KG1 (cell line): Measurements from ENCODE around the gene TSSC4.

Experiments used
- DNase-seq: peaks from one replicate; lab custom pipeline; 2025; lab: John Stamatoyannopoulos, UW

Gene TSSC4

DNA sequence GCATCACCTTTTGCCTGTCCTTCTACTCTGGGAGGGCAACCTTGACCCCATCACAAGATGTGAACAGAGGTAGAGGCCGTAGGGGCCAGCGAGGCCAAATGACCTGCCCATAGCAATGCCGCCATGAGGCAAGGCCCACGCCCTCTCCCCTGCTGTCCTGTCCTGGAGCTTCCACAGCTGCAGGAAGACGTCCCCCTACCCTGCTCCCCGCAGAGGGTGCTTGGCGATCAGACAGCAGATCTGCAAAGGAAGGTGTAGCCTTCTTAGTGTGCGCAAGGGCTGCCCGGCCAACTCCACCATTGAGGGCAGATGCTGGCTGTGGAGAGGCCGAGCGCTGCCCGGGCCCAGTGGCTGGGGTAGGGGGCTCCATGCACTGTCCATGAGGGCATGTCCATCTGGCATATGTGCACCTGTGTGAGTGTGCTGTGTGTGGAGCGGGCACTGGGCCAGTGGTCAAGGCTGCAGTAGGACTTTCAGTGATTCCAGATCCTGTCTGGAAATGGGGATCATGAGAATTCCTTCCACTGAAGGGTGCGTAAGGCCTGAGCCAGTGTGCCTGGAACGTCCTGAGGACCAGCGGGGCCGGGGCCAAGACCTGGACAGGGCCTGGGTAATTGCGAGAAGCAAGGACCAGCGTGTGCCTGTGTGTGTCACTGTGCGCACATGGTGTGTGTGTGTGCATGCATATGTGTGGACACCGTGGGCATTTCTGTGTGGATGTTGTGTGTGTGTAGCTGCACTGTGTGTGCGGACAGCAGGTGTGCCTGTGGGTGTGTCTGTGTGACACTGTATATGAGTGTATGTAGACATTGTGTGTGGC is 32.8 kb downstream of the TSSC4 start:
- DNase-seq: no peak

DNA sequence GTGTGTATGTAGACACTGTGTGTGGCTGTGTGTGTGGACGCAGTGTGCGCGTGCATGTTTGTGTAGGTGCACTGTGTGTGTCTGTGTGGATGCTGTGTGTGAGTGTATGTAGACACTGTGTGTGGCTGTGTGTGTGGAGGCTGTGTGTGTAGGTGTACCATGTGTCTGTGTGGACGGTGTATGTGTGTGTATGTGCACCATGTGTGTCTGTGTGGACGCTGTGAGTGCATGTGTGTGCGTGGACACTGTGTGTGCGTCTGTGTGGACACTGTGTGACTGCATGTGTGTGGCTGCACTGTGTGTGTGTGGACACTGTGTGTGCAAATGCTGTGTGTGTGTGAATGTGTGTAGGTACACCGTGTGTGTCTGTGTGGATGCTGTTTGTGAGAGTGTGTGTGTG is 33.5 kb downstream of the TSSC4 start:
- DNase-seq: no peak

DNA sequence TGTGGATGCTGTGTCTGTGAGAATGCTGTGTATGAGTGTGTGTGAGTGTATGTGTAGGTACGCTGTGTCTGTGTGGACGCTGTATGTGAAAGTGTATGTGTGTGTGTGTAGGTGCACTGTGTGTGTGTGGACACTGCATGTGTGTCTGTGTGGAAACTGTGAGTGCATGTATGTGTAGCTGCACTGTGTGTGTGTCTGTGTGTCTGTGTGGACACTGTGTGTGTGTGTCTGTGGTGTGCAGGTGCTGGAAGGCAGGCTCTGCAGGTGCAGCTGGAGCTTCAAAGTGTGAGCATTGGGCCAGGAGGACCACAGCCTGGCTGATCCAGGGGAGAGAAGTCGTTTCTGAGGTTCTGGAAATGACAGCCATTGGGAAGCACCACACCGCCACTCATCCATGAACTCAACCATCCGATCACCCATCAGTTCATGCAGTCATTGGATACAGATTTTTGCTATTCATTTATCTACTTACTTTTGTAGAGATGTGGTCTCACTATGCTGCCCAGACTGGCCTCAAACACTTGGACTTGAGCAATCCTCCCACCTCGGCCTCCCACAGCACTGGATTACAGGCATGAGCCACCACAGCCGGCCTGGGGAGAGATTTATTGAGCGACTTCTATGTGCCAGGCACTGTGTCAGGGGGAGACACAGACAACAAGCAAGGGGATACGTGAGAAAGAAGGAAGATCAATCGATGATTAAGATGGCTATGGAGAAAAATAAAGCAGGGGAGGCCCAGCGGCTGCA is 34.1 kb downstream of the TSSC4 start:
- no peak for DNase-seq

DNA sequence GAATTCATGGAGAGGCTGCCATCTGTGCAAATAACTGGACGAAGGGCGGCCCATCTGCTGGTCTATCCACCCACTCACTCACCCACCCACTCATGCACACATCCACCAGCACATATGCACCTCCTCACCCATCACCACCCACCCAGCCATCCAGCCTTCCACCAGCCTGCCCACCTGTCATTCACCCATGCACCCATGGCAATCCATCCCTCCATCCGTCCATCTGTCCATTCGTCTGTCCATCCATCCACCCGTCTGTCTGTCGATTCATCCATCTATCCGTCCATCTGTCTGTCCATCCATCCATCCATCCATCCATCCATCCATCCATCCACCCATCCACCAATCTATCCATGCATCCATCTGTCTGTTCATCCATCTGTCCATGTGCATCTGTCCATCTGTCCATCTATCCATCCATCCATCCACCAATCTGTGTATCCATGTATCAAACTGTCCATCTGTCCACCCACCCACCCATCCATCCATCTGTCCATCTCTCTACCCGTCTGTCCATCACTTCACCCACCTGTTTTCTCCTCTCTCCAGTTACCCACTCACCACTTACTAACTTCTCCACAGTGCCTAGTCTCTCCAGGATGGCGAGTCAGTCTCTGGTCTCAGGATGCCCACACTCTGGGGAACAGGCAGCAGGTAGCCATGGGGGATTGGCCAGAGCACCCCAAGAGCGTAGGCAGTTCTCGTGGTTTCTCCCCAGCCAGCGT is 34.9 kb downstream of the TSSC4 start:
- no peak for DNase-seq

DNA sequence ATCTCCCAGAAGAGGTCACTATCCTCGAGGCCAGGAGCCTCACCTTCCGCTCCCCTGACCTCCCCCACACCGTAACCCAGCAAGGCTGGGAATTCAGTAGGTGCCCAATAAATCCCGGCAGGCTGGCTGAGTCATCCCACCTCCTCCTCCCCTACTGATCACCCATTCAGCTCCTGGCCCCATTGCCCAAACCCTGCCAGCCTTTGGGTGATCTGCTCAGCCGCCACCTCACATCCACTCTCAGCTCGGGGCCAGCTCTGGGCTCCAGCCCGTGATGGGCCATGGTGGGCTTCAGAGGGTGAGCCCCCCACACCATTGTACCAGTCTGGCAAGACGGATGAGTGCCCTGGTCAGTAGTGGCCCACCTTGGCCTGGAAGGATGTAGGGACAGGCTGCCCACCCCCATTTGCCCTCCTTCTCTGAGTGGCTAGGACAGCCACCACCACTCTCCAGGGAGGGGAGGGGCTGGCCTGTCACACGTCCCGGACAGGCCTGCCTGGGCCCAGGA is 35.5 kb downstream of the TSSC4 start:
- DNase-seq: no peak

DNA sequence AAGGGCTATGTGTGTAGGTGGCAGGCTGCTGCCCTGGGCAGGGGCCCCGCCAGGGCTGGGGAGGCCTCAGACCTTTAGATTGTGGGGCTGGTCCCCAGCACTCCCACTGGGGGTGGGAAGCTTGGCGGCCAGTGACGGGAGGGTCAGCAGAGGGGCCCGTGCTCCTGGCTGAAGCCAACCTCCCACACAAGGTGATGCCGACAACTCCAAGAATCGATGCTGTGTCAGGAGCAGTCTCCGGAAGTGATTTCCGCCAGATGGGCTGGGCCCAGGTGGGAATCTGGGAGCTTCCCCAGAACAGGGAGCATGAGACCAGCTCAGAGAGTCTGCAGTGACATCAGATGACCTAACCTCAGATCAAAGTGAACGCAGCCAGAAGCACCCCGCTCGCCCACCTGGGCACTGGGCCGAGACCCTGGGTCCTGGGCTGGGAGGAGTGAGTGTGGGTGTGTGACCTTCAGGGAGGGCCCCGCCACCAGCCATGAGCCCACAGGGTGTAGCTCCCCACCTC is 36.0 kb downstream of the TSSC4 start:
- DNase-seq: no peak

DNA sequence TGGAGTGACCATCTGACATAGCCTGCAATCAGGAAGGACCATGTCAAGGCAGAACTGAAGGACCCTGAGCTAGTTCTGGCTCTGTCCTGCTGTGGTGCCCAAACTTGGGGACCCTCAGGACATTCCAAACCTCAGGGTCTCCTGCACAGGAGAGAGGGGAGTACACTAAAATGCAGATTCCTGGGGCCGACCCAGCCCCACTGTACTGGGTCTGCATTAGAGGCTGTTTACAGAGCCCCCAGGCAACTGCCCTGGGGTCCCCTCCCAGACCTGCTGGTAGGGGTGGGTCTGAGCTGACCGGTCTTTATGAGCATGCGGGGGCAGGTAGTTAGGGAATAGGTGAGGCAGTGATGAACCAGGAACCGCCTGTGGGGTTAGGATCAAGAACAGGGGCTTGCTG is 37.0 kb downstream of the TSSC4 start:
- DNase-seq: no peak

DNA sequence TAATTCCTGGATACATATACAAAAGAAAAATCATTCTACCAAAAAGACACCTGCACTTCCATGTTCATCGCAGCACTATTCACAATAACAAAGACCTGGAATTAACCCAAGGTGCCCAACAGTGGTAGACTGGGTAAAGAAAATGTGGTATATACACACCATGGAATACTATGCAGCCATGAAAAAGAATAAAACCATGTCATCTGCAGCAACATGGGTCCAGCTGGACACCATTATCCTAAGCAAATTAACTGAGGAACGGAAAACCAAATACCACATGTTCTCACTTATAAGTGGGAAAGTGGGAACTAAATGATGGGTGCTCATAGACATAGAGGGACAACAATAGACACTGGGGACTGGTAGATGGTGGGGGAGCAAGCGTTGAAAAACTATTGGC is 39.3 kb downstream of the TSSC4 start:
- no peak for DNase-seq

DNA sequence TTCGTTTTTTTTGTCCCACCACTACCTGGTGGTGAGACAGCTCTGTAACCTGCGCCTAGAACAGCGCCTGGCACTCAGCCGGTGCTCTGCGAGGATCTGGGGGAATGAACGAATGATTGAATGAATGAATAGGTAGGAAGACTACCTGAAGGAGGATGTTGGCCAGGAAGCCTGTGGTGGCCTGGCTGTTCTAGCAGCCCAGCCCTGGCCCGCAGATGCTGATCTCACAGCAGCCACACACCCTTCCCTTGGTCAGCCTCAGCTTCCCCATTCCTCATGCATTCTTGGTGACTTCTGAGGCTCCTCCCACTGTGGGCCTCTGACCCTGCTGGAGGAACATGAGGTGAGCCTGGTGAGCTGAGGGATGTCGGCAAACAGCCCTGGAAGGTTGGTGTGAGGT is 40.1 kb downstream of the TSSC4 start:
- peak; percentile 32 for DNase-seq

DNA sequence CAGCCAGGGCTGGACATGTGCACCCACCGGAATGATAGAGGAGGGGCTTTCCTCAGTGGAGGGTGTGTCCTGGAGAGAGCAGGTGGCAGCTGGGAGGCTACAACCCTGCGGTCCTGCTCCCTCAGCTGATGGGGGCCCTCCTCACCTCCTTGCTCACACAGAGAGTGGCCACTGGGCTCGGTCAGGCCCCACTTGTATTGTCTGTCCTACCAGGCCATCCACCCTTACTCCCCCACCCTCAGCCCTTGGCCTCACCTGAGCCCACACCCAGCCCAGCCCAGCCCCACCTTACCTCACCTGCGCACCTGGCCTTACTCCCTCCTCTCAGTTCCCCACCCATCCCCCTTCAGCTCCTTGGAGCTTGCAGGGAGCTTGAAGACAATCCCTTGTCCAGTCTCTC is 40.6 kb downstream of the TSSC4 start:
- no peak for DNase-seq

DNA sequence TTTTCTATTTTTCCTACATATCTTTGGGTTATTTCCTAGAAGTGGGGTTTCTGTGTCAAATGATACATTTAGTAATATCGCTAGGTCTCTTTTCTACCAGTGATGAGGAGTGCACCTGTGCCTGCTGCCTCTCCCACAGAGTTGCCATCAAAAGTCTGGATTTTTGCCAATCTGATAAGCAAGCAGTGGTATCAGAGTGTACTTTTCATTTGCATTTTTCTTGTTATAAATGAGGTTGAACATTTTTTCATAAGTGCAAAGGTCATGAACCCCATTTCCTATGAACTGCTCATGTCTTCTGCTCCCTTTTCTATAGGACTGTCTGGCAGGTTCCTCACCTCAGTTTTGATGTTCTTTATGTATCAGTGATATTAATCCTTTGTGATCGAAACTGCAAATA is 42.0 kb downstream of the TSSC4 start:
- no peak for DNase-seq

DNA sequence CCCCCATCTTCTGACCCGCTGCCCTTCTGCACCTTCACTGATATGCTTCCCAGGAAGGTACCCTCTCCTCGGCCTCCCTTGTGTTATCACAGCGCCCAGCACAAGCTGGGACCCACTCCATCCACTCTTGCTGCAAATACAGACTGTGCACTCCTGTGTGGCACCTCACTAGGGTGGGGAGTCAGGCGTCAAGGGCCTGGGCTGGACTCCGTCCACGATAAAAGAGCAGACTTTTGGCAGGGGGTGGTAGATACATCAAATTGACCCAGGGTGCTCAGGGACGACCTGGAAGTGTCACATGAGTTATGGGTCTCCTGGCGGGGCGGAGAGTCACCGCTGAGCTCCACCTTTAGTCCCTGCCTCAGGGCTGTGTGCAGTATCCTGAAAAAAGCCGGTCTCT is 42.9 kb downstream of the TSSC4 start:
- DNase-seq: no peak

DNA sequence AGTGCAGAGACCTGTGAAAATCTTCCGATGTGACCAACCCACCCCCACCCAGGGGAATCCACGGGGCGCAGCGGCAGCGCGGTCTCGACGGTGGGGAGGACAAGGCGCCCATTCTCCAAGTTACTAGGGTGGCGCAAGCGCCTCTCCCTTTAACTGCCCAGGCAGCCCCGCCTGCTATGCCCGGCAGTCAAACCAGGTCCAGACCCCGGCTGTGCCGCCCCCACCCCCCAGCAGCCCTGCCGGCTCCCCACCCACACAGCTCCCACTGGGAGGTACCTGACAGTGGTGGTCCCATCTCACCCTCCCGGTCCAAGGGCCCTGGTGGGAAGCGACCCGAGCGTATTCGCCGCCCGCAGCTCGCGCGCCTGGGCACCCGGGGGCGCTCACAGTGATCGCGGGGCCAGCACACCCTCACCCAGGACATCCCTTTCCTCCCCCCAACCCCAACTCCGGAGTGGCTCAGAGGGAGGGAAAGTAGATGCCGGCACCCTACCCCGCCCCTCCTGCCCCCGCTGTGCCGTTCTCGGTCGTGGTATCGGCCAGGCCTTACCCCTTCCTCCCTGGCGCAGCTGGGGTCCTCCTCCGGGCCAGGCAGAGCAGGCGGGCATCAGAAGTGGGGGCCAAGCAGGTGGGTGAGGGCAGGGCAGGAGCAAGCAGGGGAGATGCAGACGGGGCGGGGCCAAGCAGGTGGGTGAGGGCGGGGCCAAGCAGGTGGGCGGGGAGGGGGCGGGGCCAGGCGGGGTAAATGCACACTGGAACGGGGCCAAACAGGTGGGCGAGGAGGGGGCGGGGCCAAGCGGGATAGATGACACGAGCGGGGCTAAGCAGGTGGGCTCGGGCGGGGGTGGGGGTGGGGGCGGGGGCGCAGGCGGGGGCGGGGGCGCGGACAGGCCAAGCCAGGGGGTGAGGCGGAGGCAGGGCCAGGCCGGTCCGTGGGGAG is 43.6 kb downstream of the TSSC4 start, which contains the start of gene TRPM5:
TRPM5 (minus strand) TSS at position 634 of the 940 bp plus-strand sequence. CDS start 21,478 bp downstream, outside the sequence.
- DNase-seq: no peak

DNA sequence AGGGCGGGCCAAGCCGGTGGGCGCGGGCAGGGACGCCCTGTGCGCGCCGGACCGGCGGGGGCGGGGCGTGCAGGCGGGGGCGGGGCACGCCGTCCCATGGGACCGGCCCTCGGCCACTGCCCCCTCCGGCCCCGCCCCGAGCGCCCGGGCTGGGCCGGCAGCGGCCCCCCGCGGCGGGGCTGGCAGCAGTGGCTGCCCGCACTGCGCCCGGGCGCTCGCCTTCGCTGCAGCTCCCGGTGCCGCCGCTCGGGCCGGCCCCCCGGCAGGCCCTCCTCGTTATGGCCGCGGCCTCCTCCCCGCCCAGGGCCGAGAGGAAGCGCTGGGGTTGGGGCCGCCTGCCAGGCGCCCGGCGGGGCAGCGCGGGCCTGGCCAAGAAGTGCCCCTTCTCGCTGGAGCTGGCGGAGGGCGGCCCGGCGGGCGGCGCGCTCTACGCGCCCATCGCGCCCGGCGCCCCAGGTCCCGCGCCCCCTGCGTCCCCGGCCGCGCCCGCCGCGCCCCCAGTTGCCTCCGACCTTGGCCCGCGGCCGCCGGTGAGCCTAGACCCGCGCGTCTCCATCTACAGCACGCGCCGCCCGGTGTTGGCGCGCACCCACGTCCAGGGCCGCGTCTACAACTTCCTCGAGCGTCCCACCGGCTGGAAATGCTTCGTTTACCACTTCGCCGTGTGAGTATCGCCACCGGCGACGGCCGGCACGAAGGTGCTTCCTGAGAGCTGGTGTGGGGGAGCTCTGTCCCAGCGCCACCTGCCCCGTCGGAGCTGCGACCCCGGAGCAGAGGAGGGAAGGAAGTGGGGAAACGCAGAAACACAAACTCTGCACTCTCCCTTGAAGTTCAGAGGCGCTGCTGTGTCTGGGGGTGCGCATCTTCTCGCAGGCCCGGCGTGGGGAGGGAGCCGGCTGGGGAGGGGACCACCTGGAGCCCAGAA is 44.5 kb downstream of the TSSC4 start, which contains the start of gene KCNQ1:
KCNQ1 (plus strand) TSS at position 188 of the 925 bp plus-strand sequence; CDS start at position 279, 91 bp downstream.
- peak; percentile 14 for DNase-seq

DNA sequence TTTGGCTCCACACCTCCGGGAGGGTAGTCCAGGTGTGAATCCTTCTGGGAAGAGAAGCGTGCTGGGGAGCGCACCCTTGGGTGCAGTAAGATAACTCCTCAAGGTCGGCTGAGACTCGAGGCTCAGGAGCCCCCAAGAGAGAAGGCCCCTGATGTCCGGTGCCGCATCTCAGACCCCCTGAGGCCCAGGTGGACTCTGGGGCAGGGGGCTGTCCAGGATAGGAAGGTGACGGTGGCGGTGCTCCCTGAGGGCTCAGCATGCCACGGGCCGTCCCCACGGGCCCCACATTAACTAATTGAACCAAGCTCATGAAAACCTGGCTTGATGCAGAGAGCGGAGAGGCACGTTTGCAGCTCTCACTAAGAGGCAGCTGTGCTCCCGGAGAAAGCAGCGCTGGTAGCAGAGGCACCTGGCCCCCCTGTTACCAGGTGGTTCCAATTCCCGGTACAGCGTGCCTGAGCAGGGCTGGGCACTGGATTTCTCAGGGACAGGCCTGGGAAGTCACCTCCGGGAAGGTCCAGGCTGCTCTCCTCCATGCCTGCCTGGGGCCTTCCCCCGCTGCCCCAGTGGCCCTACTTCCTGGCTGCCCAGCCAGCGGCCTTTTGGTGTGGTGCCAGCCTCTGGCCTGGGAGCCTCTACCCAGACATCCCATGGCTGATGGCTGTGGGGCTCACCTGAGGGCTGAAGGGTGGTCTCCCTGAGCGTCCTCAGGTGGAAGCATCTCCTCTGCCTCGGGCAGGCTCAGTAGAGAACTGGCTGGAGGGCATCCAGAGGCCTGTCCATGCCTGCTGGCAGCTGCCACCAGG is 45.4 kb downstream of the TSSC4 start:
- DNase-seq: no peak

DNA sequence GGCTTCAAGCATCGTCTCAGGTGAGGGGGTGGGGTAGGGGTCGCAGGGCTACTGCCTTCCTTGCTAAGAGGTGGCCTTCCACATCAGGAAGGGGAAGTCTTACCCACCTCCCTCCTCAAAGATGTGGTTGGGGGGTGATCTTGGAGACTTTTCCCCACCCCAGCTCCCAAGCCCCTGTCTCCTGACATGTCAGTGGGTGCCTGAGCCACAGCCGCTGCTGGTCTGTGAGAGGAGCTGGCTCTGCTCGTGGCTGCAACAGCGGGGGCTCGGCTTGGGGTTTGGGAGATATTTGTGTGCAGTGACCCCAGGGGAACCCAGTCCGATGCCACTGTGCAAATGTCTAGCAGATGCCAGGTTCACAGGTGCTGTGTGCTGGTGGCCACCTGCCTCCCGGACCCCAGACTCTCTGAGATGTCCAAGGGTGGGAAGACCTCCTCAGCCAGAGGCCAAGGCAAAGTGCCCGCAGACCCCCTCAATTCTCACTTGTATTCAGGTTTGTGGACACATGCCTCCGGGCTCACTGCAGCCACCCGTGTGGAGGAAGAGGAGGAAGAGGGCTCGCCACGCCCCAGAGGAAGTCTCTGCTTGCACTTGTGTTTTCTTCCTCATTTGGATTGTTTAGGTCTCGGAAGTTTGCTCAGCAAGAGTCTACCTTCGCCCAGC is 46.2 kb downstream of the TSSC4 start:
- DNase-seq: peak; percentile 37

DNA sequence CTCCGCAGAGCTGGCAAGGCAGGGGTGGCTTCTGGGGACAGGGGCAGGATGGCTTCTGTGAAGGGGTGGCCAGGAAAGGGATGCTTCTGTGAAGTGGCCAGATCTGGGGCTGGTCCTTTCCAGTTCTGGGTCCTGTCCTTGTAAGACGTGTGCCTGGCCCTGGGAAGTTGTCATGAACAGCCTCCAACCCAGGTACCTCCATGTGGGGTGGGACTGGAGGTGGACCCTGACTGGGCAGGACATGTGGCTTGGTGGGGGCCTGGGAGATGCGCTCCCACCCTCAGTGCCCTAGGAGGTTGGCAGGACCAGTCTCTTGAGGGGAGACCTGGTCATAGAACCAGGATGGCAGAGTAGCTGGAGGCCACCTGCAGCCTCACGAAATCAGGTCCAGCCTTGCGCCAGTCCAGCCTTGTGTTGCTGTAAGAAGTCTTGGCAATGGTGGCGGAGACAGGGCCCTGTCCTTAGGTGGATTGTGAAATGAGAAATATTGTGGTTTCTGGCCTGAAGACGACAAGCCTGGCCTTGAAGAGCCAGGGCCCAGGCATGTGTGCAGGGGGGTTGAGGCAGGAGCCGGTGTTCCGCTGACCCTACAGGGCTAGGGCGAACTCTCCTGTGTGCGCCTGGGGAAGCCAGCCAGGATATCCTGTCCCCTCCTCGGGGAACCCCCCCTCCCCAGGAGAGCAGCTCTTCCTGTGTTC is 46.9 kb downstream of the TSSC4 start:
- no peak for DNase-seq
